Suppressor macrophage treated with lipopolysaccharide for 4 hours (primary cell): ENCODE results near the gene S100A11.
"Not testable (repeated sequence)": the region's sequence is repeated elsewhere in the genome, so short reads cannot be mapped to it uniquely, and the experiment has no call there.

Experiments
- DNase-seq: peaks from one replicate; pipeline ENCODE4 v3.0.0-alpha.2; 2020

Gene S100A11

DNA sequence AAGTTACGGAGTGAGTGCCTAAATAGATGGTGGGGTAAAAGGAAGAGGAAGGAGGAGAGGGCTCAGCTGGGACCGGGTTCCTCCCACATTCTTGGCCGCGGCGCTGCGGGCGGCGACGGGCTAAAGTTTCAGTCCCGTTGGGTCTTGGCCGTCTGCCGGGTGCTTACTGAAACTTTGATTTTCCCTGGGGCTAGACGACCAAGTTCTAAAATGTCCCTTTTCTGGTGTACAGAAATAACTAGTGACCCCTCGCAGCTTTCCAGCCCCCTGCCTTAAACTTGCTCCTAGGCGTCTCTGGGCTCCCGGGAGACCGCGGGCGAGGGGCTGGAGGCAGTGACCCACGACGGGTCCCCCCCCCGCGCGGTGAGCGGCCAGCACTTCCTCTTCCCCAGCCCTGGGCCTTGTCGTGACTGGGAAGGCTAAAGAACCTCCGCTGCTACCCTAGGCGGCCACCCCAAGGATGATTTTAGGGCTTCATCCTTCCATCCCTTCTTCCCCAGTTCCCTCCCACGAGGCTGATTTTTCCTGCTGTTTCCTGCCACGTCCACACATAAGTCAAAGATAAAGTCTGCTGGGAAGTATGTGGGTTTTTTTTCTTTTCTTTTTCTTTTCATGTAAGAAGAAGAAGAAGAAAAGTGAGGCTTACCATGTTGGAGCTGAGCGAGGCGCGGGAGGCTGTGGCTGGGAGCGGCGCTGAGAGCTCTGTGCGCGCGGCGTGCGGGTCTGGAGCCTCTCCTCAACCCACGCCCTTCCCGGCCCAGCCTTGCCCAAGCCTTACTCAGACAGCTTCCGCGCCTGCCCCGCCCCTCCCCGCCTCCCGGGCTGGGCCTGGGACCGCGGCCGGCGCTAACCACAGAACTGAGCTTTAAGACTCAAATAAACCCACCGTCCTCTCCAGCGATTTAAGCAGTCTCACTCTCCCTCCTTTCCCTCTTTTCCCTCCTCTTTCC, at the start of gene S100A11:
Gene S100A11, minus strand, starts transcription at position 738 of the 950 bp plus-strand sequence. Its CDS starts 89 bp downstream, at position 649.
- peak; percentile 97 for DNase-seq

GRCh38 chr1:152084853-152085252, 48.0 kb upstream of the S100A11 start:
- no peak for DNase-seq

GRCh38 chr1:152081026-152081425, 44.2 kb upstream of the S100A11 start:
- DNase-seq, result not testable (repeated sequence)

DNA sequence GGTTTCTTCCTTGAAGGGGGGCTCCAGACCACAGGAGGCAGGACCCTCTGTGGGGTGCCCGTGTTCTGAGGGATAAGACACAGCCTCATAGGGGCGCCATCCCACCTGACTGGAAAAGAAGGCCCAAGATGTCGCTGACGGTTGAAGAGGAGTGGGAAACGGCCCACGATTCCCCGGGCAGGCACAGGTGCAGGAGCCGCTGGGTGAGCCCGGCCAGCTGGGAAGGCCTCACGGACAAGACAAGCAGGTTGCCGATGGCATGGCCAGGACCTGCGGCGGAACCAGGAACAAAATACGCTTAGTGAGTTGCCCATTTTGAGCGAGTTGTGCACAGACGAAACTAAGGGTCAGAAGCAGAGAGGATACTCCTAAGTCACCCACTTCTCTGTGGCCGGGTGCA, 43.7 kb upstream of the S100A11 start:
- not testable (repeated sequence) for DNase-seq

- DNase-seq, result no peak
These were observed 42.1 kb upstream of the S100A11 start for GRCh38 chr1:152078831-152079441.

DNA sequence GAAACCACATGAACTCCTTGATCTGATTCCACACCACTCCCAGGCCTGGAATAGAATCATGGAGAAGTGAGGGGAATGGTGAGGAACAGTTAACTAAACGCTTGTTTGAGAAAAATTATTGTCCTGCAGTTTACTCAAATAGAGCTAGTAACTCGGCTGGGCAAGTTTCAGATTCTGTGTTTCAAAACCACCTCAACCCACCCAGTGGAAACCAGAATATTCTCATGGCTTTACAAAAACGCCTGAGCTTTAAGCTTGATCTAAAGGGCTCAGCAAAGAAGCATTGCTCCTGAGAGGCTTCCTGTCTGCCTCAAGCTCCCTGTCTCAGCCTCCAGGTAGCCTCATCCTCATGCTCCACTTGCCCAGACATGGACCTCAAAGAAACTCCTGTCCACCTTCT, 35.5 kb upstream of the S100A11 start:
- DNase-seq, result no peak

- no peak for DNase-seq
These were observed 34.3 kb upstream of the S100A11 start for GRCh38 chr1:152071123-152071522.

- DNase-seq, result no peak
These were observed 31.1 kb upstream of the S100A11 start for GRCh38 chr1:152067929-152068328.

DNA sequence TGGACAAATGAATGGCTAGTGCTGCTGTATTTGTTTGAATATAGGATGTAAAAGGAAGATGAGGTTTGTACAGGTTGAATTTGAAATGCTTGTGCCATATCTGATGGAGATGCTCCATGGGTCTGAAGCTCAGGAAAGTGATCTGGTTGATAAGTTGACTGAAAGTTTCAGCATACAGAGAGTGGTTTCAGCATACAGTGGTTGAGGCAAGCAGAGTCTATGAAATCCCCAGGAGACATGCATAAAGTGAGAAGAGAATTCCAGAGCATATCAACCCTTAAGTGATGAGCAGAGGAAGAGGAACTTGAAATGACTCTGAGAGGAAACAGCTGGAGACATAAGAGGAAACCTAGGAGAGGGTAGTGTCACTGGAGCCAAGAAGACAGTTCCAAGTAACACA, 30.3 kb upstream of the S100A11 start:
- no peak for DNase-seq

DNA sequence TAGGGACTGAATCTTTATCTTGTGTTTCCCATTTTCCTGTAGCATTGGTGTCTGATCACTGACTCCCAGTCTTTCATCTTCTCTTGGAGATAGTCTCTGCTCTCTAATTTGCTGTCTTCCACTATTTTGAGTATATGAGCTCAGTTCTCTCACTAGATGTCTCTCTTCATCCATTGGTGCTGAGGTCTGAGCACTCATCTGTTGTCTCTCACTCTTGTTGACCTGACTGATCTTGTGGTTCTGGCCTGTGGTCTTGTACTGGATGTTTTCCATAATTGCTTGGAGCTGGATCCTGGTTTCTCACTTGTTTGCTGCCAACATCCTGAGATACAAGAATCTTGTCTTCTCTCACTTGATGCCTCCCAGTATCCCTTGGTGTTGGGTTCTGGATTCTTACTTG, 25.1 kb upstream of the S100A11 start:
- DNase-seq, result no peak

GRCh38 chr1:152053375-152053774, 16.6 kb upstream of the S100A11 start:
- DNase-seq, result no peak

DNA sequence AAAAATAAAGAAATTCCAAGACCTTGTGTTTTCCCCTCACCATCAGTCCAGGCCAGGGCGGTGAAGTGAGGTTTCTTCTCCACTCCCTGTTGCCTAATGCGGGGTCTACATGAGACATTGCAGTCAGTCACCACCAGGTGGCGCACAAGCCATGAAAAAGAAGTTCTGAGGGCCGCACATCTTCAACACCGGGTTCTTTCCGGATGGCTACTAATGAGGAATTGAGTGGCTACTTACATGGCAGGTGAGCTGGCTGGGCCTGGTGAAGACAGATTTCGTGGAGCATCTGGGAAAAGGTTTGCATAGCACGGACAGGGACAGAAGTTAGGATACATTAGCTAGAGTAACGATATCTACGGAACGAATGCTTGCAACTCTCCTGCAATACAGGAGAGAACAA, 15.8 kb upstream of the S100A11 start:
- DNase-seq, result peak; percentile 92

GRCh38 chr1:152050886-152051675, 14.3 kb upstream of the S100A11 start:
- DNase-seq, result peak; percentile 38

DNA sequence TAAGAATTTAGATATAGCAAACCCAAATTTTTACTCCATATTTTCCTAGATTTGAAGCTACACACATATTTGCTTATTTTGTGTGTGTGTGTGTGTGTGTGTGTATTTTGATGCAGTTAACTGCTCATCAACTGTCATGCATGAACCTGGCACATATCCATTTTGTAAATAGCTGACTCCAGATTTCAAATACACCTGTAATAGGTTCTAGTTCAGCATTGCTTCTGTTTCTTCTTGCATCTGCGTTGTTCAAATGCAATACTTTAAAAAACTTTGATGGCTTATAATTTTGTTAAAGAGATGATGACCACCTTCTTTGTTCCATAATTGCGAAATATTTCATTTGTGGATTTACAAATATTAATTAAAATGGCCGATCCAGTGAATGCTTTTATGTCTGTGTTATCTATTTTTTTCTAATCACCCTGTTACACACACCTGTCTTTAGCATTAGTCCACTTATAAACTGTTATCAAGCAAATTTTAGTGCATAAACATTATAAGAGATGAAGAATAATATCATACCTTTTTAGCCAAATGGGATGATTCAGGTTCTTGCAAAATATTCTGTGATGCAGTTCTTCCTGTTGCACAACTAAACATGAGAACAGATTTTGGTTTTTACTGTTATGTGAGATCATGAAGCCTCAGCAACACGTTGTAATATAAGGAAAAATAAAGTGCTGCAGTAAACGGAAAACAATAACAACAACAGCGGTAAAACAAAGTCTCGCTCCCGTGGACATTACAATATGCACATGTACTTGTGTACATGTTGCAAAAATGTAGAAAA, 12.7 kb upstream of the S100A11 start:
- DNase-seq, result peak; percentile 86

DNA sequence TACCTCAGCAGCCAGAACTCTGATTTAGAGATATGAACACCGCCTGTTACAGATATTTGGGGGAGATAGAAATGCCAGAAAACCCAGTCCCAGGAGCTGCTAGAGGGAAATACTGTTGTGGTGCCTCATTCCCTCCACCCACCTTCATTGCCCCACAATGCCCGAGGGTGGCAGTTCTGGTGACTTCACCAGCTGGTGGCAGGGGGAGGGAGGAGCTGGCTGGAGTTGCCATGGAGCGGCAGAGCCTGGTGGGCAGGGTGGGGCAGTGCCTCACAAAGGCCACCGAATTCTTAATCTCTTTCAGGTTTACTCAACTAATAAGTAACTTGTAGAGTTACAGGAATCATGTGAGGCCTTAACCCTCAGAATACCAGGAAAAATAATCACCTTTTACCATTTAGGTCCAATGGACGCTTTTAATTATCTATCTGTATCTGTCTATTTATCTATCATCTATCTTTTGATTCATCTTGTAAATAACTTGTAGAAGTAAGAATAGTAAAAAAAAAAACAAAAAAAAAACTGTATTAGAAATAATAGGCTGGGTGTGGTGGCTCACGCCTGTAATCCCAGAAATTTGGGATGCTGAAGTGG, 11.7 kb upstream of the S100A11 start:
- DNase-seq, result peak; percentile 93

DNA sequence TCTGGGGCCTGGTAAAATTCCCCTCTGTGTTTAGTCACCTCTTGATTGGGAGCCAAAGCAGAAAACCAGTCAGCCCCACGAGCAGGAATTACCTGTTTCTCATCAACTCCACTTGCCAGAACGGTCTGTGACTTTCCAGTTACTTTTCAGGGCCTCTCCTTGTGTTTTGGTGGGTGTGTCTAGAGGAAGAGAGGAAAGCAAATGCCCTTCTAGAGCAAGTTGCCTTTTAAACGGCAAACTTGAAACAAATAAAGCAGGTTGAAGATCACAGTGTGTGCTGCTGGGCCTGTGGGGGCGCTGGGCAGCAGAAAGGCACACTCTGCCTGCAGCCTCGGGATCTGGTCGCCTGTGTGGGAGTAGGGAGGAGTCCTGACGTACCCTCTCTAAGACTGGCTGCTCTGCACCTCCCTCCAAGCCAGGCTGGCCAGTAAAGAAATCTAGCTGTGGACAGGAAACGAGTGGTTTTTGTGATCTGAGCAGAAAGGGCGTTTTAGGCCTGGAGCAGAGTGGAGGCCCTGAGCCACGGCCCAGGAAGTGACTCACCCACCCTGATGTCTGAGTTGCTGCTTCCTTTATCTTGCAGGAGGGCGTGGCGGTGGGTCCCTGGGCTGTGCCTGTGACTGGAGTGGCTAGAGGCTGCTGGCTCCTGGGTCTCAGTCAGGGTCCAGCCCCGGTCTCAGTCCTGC, 11.1 kb upstream of the S100A11 start:
- DNase-seq, result peak; percentile 98

DNA sequence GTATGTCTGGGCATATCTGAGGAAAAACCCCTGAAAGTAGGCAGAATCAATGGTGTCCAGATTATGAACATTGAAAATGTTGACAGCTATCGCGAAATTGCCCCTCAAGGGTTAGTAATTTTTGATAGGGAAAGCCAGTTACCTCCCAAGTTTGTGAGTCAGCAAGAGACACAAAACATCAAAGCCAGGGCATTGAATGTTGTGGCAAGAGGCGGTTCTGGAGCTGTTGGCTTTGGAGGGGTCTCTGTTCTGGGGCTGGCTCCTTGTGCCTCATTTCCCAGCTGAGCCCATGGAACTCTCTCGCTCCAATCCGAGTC, 10.6 kb upstream of the S100A11 start:
- no peak for DNase-seq

DNA sequence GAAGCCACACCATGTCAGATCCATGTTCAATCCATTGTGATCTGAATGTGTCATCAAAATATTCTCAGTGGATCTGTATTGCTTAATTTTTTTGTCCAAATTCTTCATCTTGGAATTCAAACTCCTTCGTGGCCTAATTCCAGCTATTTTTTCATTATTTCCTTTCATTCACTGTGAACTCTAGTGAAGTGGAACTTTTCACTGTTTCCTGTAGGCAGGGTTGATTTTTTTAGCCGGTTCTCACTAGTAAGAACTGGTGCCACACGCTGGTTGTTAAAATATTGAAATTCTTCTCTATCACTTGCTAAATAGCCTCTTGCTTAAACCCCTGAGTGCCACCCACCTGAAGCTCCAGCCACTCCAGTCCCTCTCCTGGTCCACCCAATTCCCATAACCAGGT, 7.6 kb upstream of the S100A11 start:
- DNase-seq, result no peak

GRCh38 chr1:152043870-152044269, 7.1 kb upstream of the S100A11 start:
- DNase-seq, result no peak

- no peak for DNase-seq
These were observed 5.2 kb upstream of the S100A11 start for GRCh38 chr1:152042030-152042429.

GRCh38 chr1:152039886-152040285, 3.1 kb upstream of the S100A11 start:
- no peak for DNase-seq

DNA sequence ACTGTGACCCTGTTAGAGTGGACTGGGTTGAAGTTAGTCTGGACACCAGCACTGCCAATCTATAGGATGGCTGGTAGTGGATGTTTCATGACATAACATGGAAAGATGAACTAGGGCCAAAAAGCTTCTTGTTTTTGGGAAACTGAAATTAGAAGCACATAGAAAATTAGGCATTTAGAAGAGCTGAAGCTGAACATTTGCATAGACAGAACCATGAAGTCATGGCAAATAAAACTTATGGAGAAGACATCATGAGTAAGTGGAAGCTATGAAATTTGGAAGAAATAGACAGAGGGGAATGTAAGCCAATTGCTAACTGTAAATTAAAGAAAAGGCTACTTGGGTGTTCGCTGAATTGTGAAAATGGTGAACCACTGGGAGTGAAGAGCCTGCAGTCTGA, 2.7 kb upstream of the S100A11 start:
- DNase-seq, result peak; percentile 49
